Loucy (cell line): ENCODE measurements around the gene EBI3.

ENCODE experiments used
- CTCF ChIP-seq: fragments of 200-600 bp; sonication (generic); conservative IDR thresholded peaks from 2 replicates; pipeline ENCODE4 v1.5.1; 2014; ENCODE audit warnings: mild to moderate bottlenecking, antibody characterized with exemption, low read length
- EZH2phosphoT487 ChIP-seq: fragments of 200-600 bp; IDR thresholded peaks from 2 replicates; pipeline ENCODE4 v1.6.1; 2018; ENCODE audit warnings: antibody characterized with exemption, mild to moderate bottlenecking, moderate library complexity, borderline replicate concordance

- TF ChIP-seq EZH2phosphoT487 = no peak
- no peak for TF ChIP-seq CTCF
These were observed 47.1 kb upstream of the EBI3 start, which contains the start of the genes ANKRD24 and SIRT6 for GRCh38 chr19:4182084-4182810.
